ENCODE results near the gene TEX28. TPM values are rescaled to one million over a fixed set of nuclear protein-coding genes. Genes with fewer than 3 reads are reported as not detected.

TEX28 gene
- total RNA-seq, 1 donor from 2014 or later = not detected

DNA sequence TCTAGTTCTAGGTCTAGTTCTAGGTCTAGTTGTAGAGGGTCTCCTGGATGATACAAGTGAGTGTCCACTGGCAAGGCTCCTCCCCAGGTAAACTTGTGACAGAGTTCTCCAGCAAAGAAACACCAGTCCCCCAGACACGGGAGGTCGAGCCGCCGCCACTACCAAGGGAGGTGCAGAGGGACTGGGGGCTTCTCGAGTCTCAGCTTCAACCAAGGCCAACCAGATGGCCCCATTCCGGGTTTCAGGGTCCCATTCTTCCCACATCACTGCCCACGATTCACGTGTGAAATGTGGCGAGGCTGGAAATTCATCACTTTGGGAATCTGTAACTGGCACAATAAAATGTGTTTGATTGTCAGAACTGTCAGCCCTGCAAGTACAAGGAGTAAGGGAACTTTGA, 38.2 kb upstream of the TEX28 start:
- H3K4me3 ChIP-seq = no peak overlapping the region
- no peaks in the 10 kb centered on the region for H3K9me3 ChIP-seq (replicated peaks)
- DNase-seq = no peak
- H3K27me3 ChIP-seq (ENCODE audit: low read depth) = no peaks in the 10 kb centered on the region
- H3K4me1 ChIP-seq = no peaks in the 10 kb centered on the region
- H3K36me3 ChIP-seq = no peaks in the 10 kb centered on the region
- no peak overlapping the region for H3K27ac ChIP-seq (replicated peaks)
- TF ChIP-seq CTCF (IDR thresholded peaks at IDR 0.05; ENCODE audit: borderline replicate concordance) = no peak
- intact Hi-C loops (cut with micrococcal nuclease) = no loop called here

DNA sequence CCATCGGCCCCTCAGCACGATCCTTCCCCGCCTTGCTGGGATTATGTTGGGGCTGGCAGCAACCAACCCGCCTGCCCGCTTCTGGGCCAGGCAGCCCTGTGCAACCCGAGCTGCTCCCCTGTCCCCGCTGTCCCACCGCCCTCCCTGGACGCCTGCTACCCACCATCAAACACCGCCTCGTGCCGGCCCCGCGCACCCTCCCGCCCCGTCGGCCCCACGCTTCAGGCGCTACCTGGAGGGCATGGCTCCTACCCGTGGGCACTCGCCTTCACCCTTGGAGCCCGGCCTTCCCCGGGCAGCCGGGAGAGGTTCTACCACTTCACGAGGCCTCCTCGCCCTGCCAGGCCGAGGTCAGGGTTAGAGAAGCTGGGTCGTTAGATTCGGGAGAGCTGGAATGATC, 37.6 kb upstream of the TEX28 start:
- Histone ChIP-seq H3K27me3 (ENCODE audit: low read depth) (no peaks in the 10 kb centered on the region), H3K4me1 (no peaks in the 10 kb centered on the region), H3K9me3 (replicated peaks) (no peaks in the 10 kb centered on the region), H3K4me3 (no peak overlapping the region), H3K27ac (replicated peaks) (no peak overlapping the region), H3K36me3 (no peaks in the 10 kb centered on the region)
- no peak for DNase-seq
- TF ChIP-seq CTCF (IDR thresholded peaks at IDR 0.05; ENCODE audit: borderline replicate concordance) = no peak
- intact Hi-C loops (cut with micrococcal nuclease) = no loop called here

- intact Hi-C loops (cut with micrococcal nuclease) = no loop called here
- Histone ChIP-seq H3K27ac (replicated peaks) (no peak overlapping the region), H3K4me3 (no peak overlapping the region), H3K4me1 (peaks cover 24% of the 10 kb centered on the region), H3K27me3 (ENCODE audit: low read depth) (no peaks in the 10 kb centered on the region), H3K9me3 (replicated peaks) (no peaks in the 10 kb centered on the region), H3K36me3 (no peaks in the 10 kb centered on the region)
- TF ChIP-seq CTCF (IDR thresholded peaks at IDR 0.05; ENCODE audit: borderline replicate concordance) = no peak
- DNase-seq = no peak
Measured at GRCh38 chrX:154329294-154329693, 34.4 kb upstream of the TEX28 start.

GRCh38 chrX:154328646-154329045, 33.7 kb upstream of the TEX28 start:
- no peaks in the 10 kb centered on the region for H3K9me3 ChIP-seq (replicated peaks)
- H3K36me3 ChIP-seq = no peaks in the 10 kb centered on the region
- no peak for TF ChIP-seq CTCF (IDR thresholded peaks at IDR 0.05; ENCODE audit: borderline replicate concordance)
- H3K4me1 ChIP-seq = peaks cover 24% of the 10 kb centered on the region
- no peak overlapping the region for H3K4me3 ChIP-seq
- no peaks in the 10 kb centered on the region for H3K27me3 ChIP-seq (ENCODE audit: low read depth)
- DNase-seq = no peak
- H3K27ac ChIP-seq (replicated peaks) = no peak overlapping the region
- intact Hi-C loops (cut with micrococcal nuclease) = no loop called here

GRCh38 chrX:154327038-154327820, 32.3 kb upstream of the TEX28 start:
- no peak for TF ChIP-seq CTCF (IDR thresholded peaks at IDR 0.05; ENCODE audit: borderline replicate concordance)
- no peaks in the 10 kb centered on the region for H3K27me3 ChIP-seq (ENCODE audit: low read depth)
- peak overlapping the region; percentile 74 for H3K27ac ChIP-seq (replicated peaks)

More at GRCh38 chrX:154327038-154327820, 32.3 kb upstream of the TEX28 start:
- no peak for DNase-seq
- peaks cover 24% of the 10 kb centered on the region for H3K4me1 ChIP-seq
- intact Hi-C loops (cut with micrococcal nuclease) = no loop called here
- peak overlapping the region; percentile 39 for H3K4me3 ChIP-seq
- H3K9me3 ChIP-seq (replicated peaks) = no peaks in the 10 kb centered on the region
- no peaks in the 10 kb centered on the region for H3K36me3 ChIP-seq

All from left ventricle myocardium inferior (tissue), 1 donor.